Mucosa of descending colon (tissue), 3 donors: ENCODE results near the gene CYP1A1. TPM values are rescaled to one million over a fixed set of nuclear protein-coding genes. Genes with fewer than 3 reads are reported as not detected.
A peak's percentile ranks its signal among the peaks of the same experiment; 100 is the strongest.

ENCODE experiments used
- ATAC-seq: fragments of 200-7000 bp; cut with Tn5 transposase; one replicate; pipeline ENCODE4 v1.9.1; 2020; ENCODE audit warnings: mild to moderate bottlenecking, moderate library complexity
- DNase-seq, 3 donors: peaks; one replicate each; pipeline ENCODE4 v3.0.0-alpha.2; 2020
- H3K36me3 ChIP-seq: fragments of 200-600 bp; one replicate; pipeline ENCODE4 v1.8.0; 2021; ENCODE audit warnings: low read depth, mild to moderate bottlenecking
- H3K4me1 ChIP-seq: fragments of 200-600 bp; one replicate; pipeline ENCODE4 v1.8.0; 2021; ENCODE audit warnings: low read depth, mild to moderate bottlenecking
- H3K4me3 ChIP-seq: fragments of 200-600 bp; one replicate; pipeline ENCODE4 v1.8.0; 2021; ENCODE audit warnings: mild to moderate bottlenecking
- H3K9me3 ChIP-seq: fragments of 200-600 bp; one replicate; pipeline ENCODE4 v1.8.0; 2021; ENCODE audit warnings: mild to moderate bottlenecking
- intact Hi-C, 2 donors: fragments of 100-400 bp; cut with DNase I in 1 of 2; cut with micrococcal nuclease in 1 of 2; formaldehyde crosslinking; loops; one replicate each; pipeline versions ENCODE4 v1.11.0 to v1.11.1; 2022; cut with DNase I, micrococcal nuclease
- total RNA-seq, 3 donors: library from RNA; stranded (reverse); fragmentation: NEBNext Ultra II Directional in 2 of 3; extraction: Animal tissue kit (Norgen Biotek cat#: 25700) in 2 of 3; gene quantifications; one replicate each; pipeline versions ENCODE4 v1.2.1 to v1.2.4, GENCODE V29; 2021 to 2023
- TF ChIP-seq, protein P1 (sequence below): fragments of 200-600 bp; IDR thresholded peaks from one replicate; pipeline ENCODE4 v1.8.0; 2022; ENCODE audit warnings: antibody characterized with exemption, mild to moderate bottlenecking
- donor health status: DM: no; HTN: no; CAD: no; lungs with moderate emphysema.
- donor health status: DM: no; HTN: no; CAD: no.
- donor health status: DM: no; HTN: yes; CAD: no.

Gene CYP1A1
- total RNA-seq, 3 donors from 2014 or later = 0.13 to 0.27 TPM; not detected in 1

GRCh38 chr15:74725845-74726773 lies 781 bp upstream of the CYP1A1 start:
- no peaks in the 10 kb centered on the region for H3K36me3 ChIP-seq
- peak; percentile 42 to 60 (median 52) for DNase-seq
- H3K4me3 ChIP-seq = no peak overlapping the region
- TF ChIP-seq, protein P1, sequence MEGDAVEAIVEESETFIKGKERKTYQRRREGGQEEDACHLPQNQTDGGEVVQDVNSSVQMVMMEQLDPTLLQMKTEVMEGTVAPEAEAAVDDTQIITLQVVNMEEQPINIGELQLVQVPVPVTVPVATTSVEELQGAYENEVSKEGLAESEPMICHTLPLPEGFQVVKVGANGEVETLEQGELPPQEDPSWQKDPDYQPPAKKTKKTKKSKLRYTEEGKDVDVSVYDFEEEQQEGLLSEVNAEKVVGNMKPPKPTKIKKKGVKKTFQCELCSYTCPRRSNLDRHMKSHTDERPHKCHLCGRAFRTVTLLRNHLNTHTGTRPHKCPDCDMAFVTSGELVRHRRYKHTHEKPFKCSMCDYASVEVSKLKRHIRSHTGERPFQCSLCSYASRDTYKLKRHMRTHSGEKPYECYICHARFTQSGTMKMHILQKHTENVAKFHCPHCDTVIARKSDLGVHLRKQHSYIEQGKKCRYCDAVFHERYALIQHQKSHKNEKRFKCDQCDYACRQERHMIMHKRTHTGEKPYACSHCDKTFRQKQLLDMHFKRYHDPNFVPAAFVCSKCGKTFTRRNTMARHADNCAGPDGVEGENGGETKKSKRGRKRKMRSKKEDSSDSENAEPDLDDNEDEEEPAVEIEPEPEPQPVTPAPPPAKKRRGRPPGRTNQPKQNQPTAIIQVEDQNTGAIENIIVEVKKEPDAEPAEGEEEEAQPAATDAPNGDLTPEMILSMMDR = no peak
- peaks cover 14% of the 10 kb centered on the region for H3K4me1 ChIP-seq
- no peaks in the 10 kb centered on the region for H3K9me3 ChIP-seq
- intact Hi-C loops = no loop called here
- peak; percentile 66 for ATAC-seq

- DNase-seq (no peak), ATAC-seq (no peak)
- Histone ChIP-seq H3K4me3 (no peak overlapping the region), H3K4me1 (peaks cover 14% of the 10 kb centered on the region), H3K36me3 (no peaks in the 10 kb centered on the region), H3K9me3 (no peaks in the 10 kb centered on the region)
- TF ChIP-seq, protein P1 = no peak
- intact Hi-C loops = no loop called here
These were observed 631 bp downstream of the CYP1A1 start for GRCh38 chr15:74724570-74725224.

GRCh38 chr15:74723754-74724334 lies 1.5 kb downstream of the CYP1A1 start:
- H3K4me1 ChIP-seq = peaks cover 14% of the 10 kb centered on the region
- no peaks in the 10 kb centered on the region for H3K9me3 ChIP-seq
- no peaks in the 10 kb centered on the region for H3K36me3 ChIP-seq
- ATAC-seq = peak; percentile 50
- intact Hi-C loops = no loop called here
- TF ChIP-seq, protein P1 = no peak
- no peak overlapping the region for H3K4me3 ChIP-seq
- peak in 1 of 3 donors; percentile 34 for DNase-seq

DNA sequence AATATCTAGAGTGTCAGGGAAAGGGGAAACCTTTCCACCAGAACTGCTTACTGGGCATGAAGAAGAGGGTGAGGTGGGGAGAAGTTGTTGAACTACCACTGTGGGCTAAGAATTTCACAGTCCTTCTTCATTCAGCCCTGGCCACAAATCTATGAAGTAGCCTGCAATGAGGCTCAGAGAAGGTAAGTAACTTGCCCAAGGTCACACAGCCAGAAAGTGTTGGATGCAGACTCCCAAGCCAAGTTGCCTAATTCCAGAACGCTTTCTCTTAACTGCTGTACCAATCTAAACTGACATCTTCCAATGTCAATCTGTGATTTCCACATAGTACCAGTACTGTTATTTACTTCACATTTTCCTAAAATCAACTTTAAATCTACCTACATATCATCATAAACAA lies 2.1 kb downstream of the CYP1A1 start:
- peaks cover 14% of the 10 kb centered on the region for H3K4me1 ChIP-seq
- ATAC-seq = no peak
- no peak for DNase-seq
- H3K36me3 ChIP-seq = no peaks in the 10 kb centered on the region
- intact Hi-C loops = no loop called here
- no peak overlapping the region for H3K4me3 ChIP-seq
- TF ChIP-seq, protein P1 = no peak
- no peaks in the 10 kb centered on the region for H3K9me3 ChIP-seq

GRCh38 chr15:74722591-74722990 lies 2.7 kb downstream of the CYP1A1 start:
- ATAC-seq (no peak), DNase-seq (no peak)
- Histone ChIP-seq H3K4me1 (peaks cover 14% of the 10 kb centered on the region), H3K9me3 (no peaks in the 10 kb centered on the region), H3K36me3 (no peaks in the 10 kb centered on the region), H3K4me3 (no peak overlapping the region)
- TF ChIP-seq, protein P1 = no peak
- intact Hi-C loops = no loop called here
